IMR-90 (cell line): ENCODE data around the gene C3orf33. TPM values are rescaled to one million over a fixed set of nuclear protein-coding genes. Genes with fewer than 3 reads are reported as not detected.

Experiments
- ATAC-seq: fragments of 200-7000 bp; cut with Tn5 transposase; 2 replicates; pipeline ENCODE4 v1.9.1; 2020; ENCODE audit warnings: low read depth, mild to moderate bottlenecking, moderate library complexity
- BruUV-seq: library from RNA; stranded (reverse); fragments of 400-500 nt; replicated peaks from 2 replicates; lab custom pipeline; 2021; lab: Mats Ljungman, UMichigan
- CTCF ChIA-PET: fragments of 300-600 bp; formaldehyde crosslinking; extraction: SDS; loops from one replicate; lab custom pipeline; 2021; ENCODE audit warnings: antibody characterized with exemption; lab: Yijun Ruan, JAX
- POLR2A ChIA-PET: fragments of 300-600 bp; sonication (Branson Sonifier 250); formaldehyde crosslinking; loops from one replicate; lab custom pipeline; 2022; ENCODE audit warnings: antibody characterized with exemption; ENCODE audit not compliant: unreplicated experiment; lab: Charles Lee
- DNase-seq: peaks from one replicate; pipeline ENCODE4 v3.0.0; 2013
- H2AFZ ChIP-seq: replicated peaks from 2 replicates; pipeline ENCODE3; 2013; ENCODE audit warnings: low read length, mild to moderate bottlenecking; ENCODE audit not compliant: poor library complexity
- H2AK5ac ChIP-seq: 2 replicates; pipeline ENCODE4 v1.6.1; 2013; ENCODE audit warnings: low read depth, low read length, inconsistent platforms
- H2AK9ac ChIP-seq: replicated peaks from 2 replicates; pipeline ENCODE3; 2013; ENCODE audit warnings: mild to moderate bottlenecking, low read depth, low read length, moderate library complexity; ENCODE audit not compliant: poor library complexity
- H2BK120ac ChIP-seq: 2 replicates; pipeline ENCODE4 v1.6.1; 2013; ENCODE audit warnings: low read depth, low read length, inconsistent platforms
- H2BK15ac ChIP-seq: 3 replicates; pipeline ENCODE4 v1.6.1; 2013; ENCODE audit warnings: low read depth, low read length, inconsistent platforms
- H2BK20ac ChIP-seq: 2 replicates; pipeline ENCODE4 v1.6.1; 2013; ENCODE audit warnings: low read depth, mild to moderate bottlenecking, inconsistent platforms, low read length, moderate library complexity
- H2BK5ac ChIP-seq: 2 replicates; pipeline ENCODE4 v1.6.1; 2013; ENCODE audit warnings: mild to moderate bottlenecking, low read depth, low read length, inconsistent platforms; ENCODE audit not compliant: poor library complexity, severe bottlenecking
- H3K14ac ChIP-seq: replicated peaks from 2 replicates; pipeline ENCODE4 v1.6.1; 2013; ENCODE audit warnings: low read depth, low read length, inconsistent platforms
- H3K18ac ChIP-seq: 2 replicates; pipeline ENCODE4 v1.6.1; 2013; ENCODE audit warnings: low read depth, low read length, control low read depth
- H3K23ac ChIP-seq: 2 replicates; pipeline ENCODE4 v1.6.1; 2013; ENCODE audit warnings: low read depth, low read length, inconsistent platforms
- H3K27ac ChIP-seq: 2 replicates; pipeline ENCODE4 v1.5.1; 2013; ENCODE audit warnings: mild to moderate bottlenecking, control low read depth, low read length; ENCODE audit not compliant: insufficient read depth
- H3K27me3 ChIP-seq: 2 replicates; pipeline ENCODE4 v1.6.1; 2013; ENCODE audit warnings: low read length; ENCODE audit not compliant: control insufficient read depth, insufficient read depth
- H3K36me3 ChIP-seq: 2 replicates; pipeline ENCODE4 v1.6.1; 2013; ENCODE audit warnings: low read length, mixed read lengths; ENCODE audit not compliant: control insufficient read depth, insufficient read depth
- H3K4ac ChIP-seq: 2 replicates; pipeline ENCODE4 v1.6.1; 2013; ENCODE audit warnings: low read depth, low read length, inconsistent platforms
- H3K4me1 ChIP-seq: 2 replicates; pipeline ENCODE4 v1.6.1; 2013; ENCODE audit warnings: low read length, mixed read lengths; ENCODE audit not compliant: control insufficient read depth, insufficient read depth
- H3K4me2 ChIP-seq: 2 replicates; pipeline ENCODE4 v1.6.1; 2013; ENCODE audit warnings: low read depth, mild to moderate bottlenecking, control low read depth, low read length, moderate library complexity
- H3K4me3 ChIP-seq: 2 replicates; pipeline ENCODE4 v1.5.1; 2013; ENCODE audit warnings: low read depth, mild to moderate bottlenecking, control low read depth, low read length, moderate library complexity; ENCODE audit not compliant: insufficient read depth
- H3K56ac ChIP-seq: 2 replicates; pipeline ENCODE4 v1.6.1; 2013; ENCODE audit warnings: low read length, inconsistent platforms; ENCODE audit not compliant: insufficient read depth; ENCODE audit errors: extremely low read depth
- H3K79me1 ChIP-seq, 2 experiments: 2 replicates each; pipeline ENCODE4 v1.6.1; 2013; ENCODE audit warnings: low read length in 2 of 2, inconsistent platforms in 1 of 2, low read depth in 1 of 2
- H3K9ac ChIP-seq: 2 replicates; pipeline ENCODE4 v1.6.1; 2013; ENCODE audit warnings: low read depth, low read length, control low read depth
- H3K9me1 ChIP-seq: 2 replicates; pipeline ENCODE4 v1.6.1; 2013; ENCODE audit warnings: low read length, inconsistent platforms; ENCODE audit not compliant: insufficient read depth
- H3K9me3 ChIP-seq: 2 replicates; pipeline ENCODE4 v1.6.1; 2013; ENCODE audit warnings: low read length; ENCODE audit not compliant: control insufficient read depth, insufficient read depth
- H4K20me1 ChIP-seq: 2 replicates; pipeline ENCODE4 v1.6.1; 2013; ENCODE audit warnings: low read length, inconsistent platforms; ENCODE audit not compliant: insufficient read depth
- H4K5ac ChIP-seq: 2 replicates; pipeline ENCODE4 v1.6.1; 2013; ENCODE audit warnings: mild to moderate bottlenecking, low read depth, low read length, control low read depth
- H4K8ac ChIP-seq, 2 experiments: 2 replicates each; pipeline ENCODE4 v1.6.1; 2013; ENCODE audit warnings: low read depth in 2 of 2, low read length in 2 of 2, control low read depth in 1 of 2, inconsistent platforms in 1 of 2
- H4K91ac ChIP-seq: 2 replicates; pipeline ENCODE4 v1.6.1; 2013; ENCODE audit warnings: low read depth, low read length, inconsistent platforms; ENCODE audit not compliant: insufficient read depth
- FOS ChIP-seq: fragments of 150-350 bp; IDR thresholded peaks from 2 replicates; pipeline ENCODE4 v1.6.1; 2016; ENCODE audit warnings: low read depth, low read length
- MAFK ChIP-seq: IDR thresholded peaks from 2 replicates; pipeline ENCODE4 v1.6.1; 2012; ENCODE audit warnings: low read depth, low read length, improper control_type of control experiment
- MAZ ChIP-seq: IDR thresholded peaks from 2 replicates; pipeline ENCODE4 v1.6.1; 2012; ENCODE audit warnings: low read depth, mild to moderate bottlenecking, low read length, improper control_type of control experiment, moderate library complexity, borderline replicate concordance
- dilution Hi-C: fragments of 300-500 bp; cut with HindIII; formaldehyde crosslinking; loops from one replicate; pipeline ENCODE4 v1.14.3; 2018; ENCODE audit warnings: low sequenced_read_pairs; ENCODE audit not compliant: unreplicated experiment
- in situ Hi-C: fragments of 300-500 bp; cut with MboI; formaldehyde crosslinking; loops from 3 replicates; pipeline ENCODE4 v1.14.3; 2019; ENCODE audit warnings: low sequenced_read_pairs, inconsistent platforms, mixed read lengths
- intact Hi-C: fragments of 100-400 bp; cut with micrococcal nuclease; formaldehyde crosslinking; loops from 2 replicates; pipeline ENCODE4 v1.10.0; 2022
- polyA plus RNA-seq, 3 experiments: library from polyadenylated mRNA; depleted of rRNA; stranded (reverse); fragments of >200 nt; gene quantifications; 2 replicates each; pipeline ENCODE4 v1.2.3, GENCODE V29; 2012; ENCODE audit warnings: low replicate concordance in 1 of 3
- total RNA-seq: library from RNA; depleted of rRNA; stranded (reverse); fragments of >200 nt; gene quantifications from 2 replicates; pipeline ENCODE4 v1.2.3, GENCODE V29; 2012

The C3orf33 gene
- total and polyA plus RNA-seq, 2 of the 4 experiments (the other 2 are of a cell fraction): 0.72 to 1.2 TPM

- TF ChIP-seq FOS (no peak), MAZ (no peak), MAFK (no peak)
- dilution Hi-C loops (no loop called here), intact Hi-C loops (no loop called here), in situ Hi-C loops (no loop called here)
- Histone ChIP-seq H2AK9ac (no peak overlapping the region), H3K79me1 (no peaks in the 10 kb centered on the region), H4K20me1 (no peaks in the 10 kb centered on the region), H2BK15ac (no peak overlapping the region), H3K9ac (no peak overlapping the region), H3K4me1 (peaks cover 2% of the 10 kb centered on the region; the same call in 1 of the 2 replicates), H3K4me3 (no peak overlapping the region), H2AFZ (no peak overlapping the region), H4K5ac (no peak overlapping the region), H3K23ac (no peak overlapping the region), H3K4ac (no peak overlapping the region), H2BK20ac (no peak overlapping the region), H2AK5ac (no peak overlapping the region), H3K9me1 (peaks cover 2% of the 10 kb centered on the region; the same call in 1 of the 2 replicates), H4K8ac (no peak overlapping the region), H4K91ac (no peak overlapping the region), H3K18ac (no peak overlapping the region), H3K27ac (no peak overlapping the region), H3K36me3 (no peaks in the 10 kb centered on the region), H2BK120ac (no peak overlapping the region), H3K56ac (no peak overlapping the region), H3K27me3 (no peaks in the 10 kb centered on the region), H3K9me3 (0 out of 2 replicates have a peak, but pooled peaks cover 2% of the 10 kb centered on the region), H3K14ac (no peak overlapping the region), H2BK5ac (no peak overlapping the region), H3K4me2 (no peak overlapping the region)
- ATAC-seq: peak; percentile 27; the same call in 1 of the 2 replicates
- no TSS peak for BruUV-seq
- ChIA-PET CTCF (no interaction called here), POLR2A (no interaction called here)
- peak; percentile 6 for DNase-seq
Observed at GRCh38 chr3:155778462-155778861, 27.6 kb downstream of the C3orf33 start.
